ENCODE measurements around the gene MAGOHB.
"Not testable (repeated sequence)": the region's sequence is repeated elsewhere in the genome, so short reads cannot be mapped to it uniquely, and the experiment has no call there.

Gene MAGOHB

GRCh38 chr12:10613349-10614055 is at the start of gene MAGOHB:
MAGOHB (minus strand) TSS chr12:10613609; CDS start chr12:10613532, 77 bp downstream.
- TF ChIP-seq CTCF (conservative IDR thresholded peaks at IDR 0.05; ENCODE audit: low read depth, low read length): no peak
- peak within 1 kb of the TSS; percentile 81 for H3K4me3 ChIP-seq (ENCODE audit: low read length)
- DNase-seq (ENCODE audit: low read depth): peak; percentile 83

GRCh38 chr12:10661338-10661737 is 47.9 kb upstream of the MAGOHB start:
- H3K4me3 ChIP-seq (ENCODE audit: low read length): no peak overlapping the region
- DNase-seq (ENCODE audit: low read depth): no peak
- TF ChIP-seq CTCF (conservative IDR thresholded peaks at IDR 0.05; ENCODE audit: low read depth, low read length): no peak

- H3K4me3 ChIP-seq (ENCODE audit: low read length): no peak overlapping the region
- DNase-seq (ENCODE audit: low read depth): no peak
- TF ChIP-seq CTCF (conservative IDR thresholded peaks at IDR 0.05; ENCODE audit: low read depth, low read length): no peak
Observed at GRCh38 chr12:10654003-10654402, 40.6 kb upstream of the MAGOHB start.

- no peak for DNase-seq (ENCODE audit: low read depth)
- H3K4me3 ChIP-seq (ENCODE audit: low read length): no peak overlapping the region
- TF ChIP-seq CTCF (conservative IDR thresholded peaks at IDR 0.05; ENCODE audit: low read depth, low read length): no peak
Observed at GRCh38 chr12:10652192-10652591, 38.8 kb upstream of the MAGOHB start.

GRCh38 chr12:10646576-10646975 is 33.2 kb upstream of the MAGOHB start:
- not testable (repeated sequence) for DNase-seq (ENCODE audit: low read depth); H3K4me3 ChIP-seq (ENCODE audit: low read length)

GRCh38 chr12:10645910-10646309 is 32.5 kb upstream of the MAGOHB start:
- TF ChIP-seq CTCF (conservative IDR thresholded peaks at IDR 0.05; ENCODE audit: low read depth, low read length): no peak

GRCh38 chr12:10641735-10642500 is 28.5 kb upstream of the MAGOHB start:
- DNase-seq (ENCODE audit: low read depth): no peak
- H3K4me3 ChIP-seq (ENCODE audit: low read length): no peak overlapping the region
- no peak for TF ChIP-seq CTCF (conservative IDR thresholded peaks at IDR 0.05; ENCODE audit: low read depth, low read length)

More at GRCh38 chr12:10645910-10646309, 32.5 kb upstream of the MAGOHB start:
- no peak for DNase-seq (ENCODE audit: low read depth)
- H3K4me3 ChIP-seq (ENCODE audit: low read length): no peak overlapping the region

Data from retinal pigment epithelial cell (primary cell).